ENCODE measurements around the gene PRKAR2B. TPM values are rescaled to one million over a fixed set of nuclear protein-coding genes. Genes with fewer than 3 reads are reported as not detected.

The PRKAR2B gene
- polyA plus RNA-seq, 1 of the 3 experiments (the other 2 are of a cell fraction): 17.3 TPM

- TF ChIP-seq CHD2 (IDR thresholded peaks at IDR 0.05; ENCODE audit: low read length, partially characterized antibody) (no peak), RXRA (IDR thresholded peaks at IDR 0.05; ENCODE audit: borderline replicate concordance, low read depth) (no peak), SIN3A (IDR thresholded peaks at IDR 0.05; ENCODE audit: borderline replicate concordance, low read depth, low read length) (peak; percentile 88; the same call in 1 of the 2 replicates), ELF1 (IDR thresholded peaks at IDR 0.05) (no peak), RFX5 (IDR thresholded peaks at IDR 0.05; ENCODE audit: low read length) (no peak; the same call in 1 of the 2 replicates)
- TF ChIP-seq, protein P1, sequence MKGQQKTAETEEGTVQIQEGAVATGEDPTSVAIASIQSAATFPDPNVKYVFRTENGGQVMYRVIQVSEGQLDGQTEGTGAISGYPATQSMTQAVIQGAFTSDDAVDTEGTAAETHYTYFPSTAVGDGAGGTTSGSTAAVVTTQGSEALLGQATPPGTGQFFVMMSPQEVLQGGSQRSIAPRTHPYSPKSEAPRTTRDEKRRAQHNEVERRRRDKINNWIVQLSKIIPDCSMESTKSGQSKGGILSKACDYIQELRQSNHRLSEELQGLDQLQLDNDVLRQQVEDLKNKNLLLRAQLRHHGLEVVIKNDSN (IDR thresholded peaks at IDR 0.05; ENCODE audit: borderline replicate concordance, low read depth): peak; percentile 94
- TF ChIP-seq, protein P2, sequence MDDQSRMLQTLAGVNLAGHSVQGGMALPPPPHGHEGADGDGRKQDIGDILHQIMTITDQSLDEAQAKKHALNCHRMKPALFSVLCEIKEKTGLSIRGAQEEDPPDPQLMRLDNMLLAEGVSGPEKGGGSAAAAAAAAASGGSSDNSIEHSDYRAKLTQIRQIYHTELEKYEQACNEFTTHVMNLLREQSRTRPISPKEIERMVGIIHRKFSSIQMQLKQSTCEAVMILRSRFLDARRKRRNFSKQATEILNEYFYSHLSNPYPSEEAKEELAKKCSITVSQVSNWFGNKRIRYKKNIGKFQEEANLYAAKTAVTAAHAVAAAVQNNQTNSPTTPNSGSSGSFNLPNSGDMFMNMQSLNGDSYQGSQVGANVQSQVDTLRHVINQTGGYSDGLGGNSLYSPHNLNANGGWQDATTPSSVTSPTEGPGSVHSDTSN (IDR thresholded peaks at IDR 0.05): peak; percentile 53; the same call in 1 of the 2 replicates
Observed at GRCh38 chr7:107044347-107045194, at the start of gene PRKAR2B (continued).

- Histone ChIP-seq H3K4me1 (ENCODE audit: control insufficient read depth in 1 of 2, insufficient read depth in 2 of 2, low read depth in 1 of 2, low read length in 1 of 2) (no peaks in the 10 kb centered on the region; a peak in 1 of 4 replicates), H3K9me2 (no peaks in the 10 kb centered on the region), H3K27me3 (ENCODE audit: insufficient read depth) (no peaks in the 10 kb centered on the region), H3K9ac (no peak overlapping the region), H3K79me2 (ENCODE audit: insufficient read depth) (no peaks in the 10 kb centered on the region), H3K9me3 (no peaks in the 10 kb centered on the region), H4K20me1 (ENCODE audit: insufficient read depth) (no peaks in the 10 kb centered on the region), H3K27ac (ENCODE audit: low read depth in 2 of 2, low read length in 1 of 2) (no peak overlapping the region), H3F3A (replicated peaks; ENCODE audit: insufficient read depth) (no peaks in the 10 kb centered on the region), H2AFZ (ENCODE audit: low read depth) (no peak overlapping the region), H3K36me3 (replicated peaks in 1 of 2; ENCODE audit: control insufficient read depth in 1 of 2, insufficient read depth in 2 of 2, low read length in 1 of 2) (no peaks in the 10 kb centered on the region), H3K4me2 (no peak overlapping the region), H3K4me3 (ENCODE audit: low read depth in 2 of 2, low read length in 1 of 2) (no peak overlapping the region)
- 83% methylated on average over 7 of the region's 7 CpGs for WGBS (ENCODE audit: low lambda C conversion rate)
- ChIA-PET CTCF (interaction anchor here (1.3 kb wide), 1 partner anchor 10 kb away, joined by 3 read pairs; no protein-coding TSS in a partner anchor), POLR2A (no interaction called here)
- no peak for DNase-seq
- no peak for TF ChIP-seq MXI1 (IDR thresholded peaks at IDR 0.05; ENCODE audit: low read depth, low read length)
Observed at GRCh38 chr7:106994833-106995232, 49.7 kb upstream of the PRKAR2B start.

DNA sequence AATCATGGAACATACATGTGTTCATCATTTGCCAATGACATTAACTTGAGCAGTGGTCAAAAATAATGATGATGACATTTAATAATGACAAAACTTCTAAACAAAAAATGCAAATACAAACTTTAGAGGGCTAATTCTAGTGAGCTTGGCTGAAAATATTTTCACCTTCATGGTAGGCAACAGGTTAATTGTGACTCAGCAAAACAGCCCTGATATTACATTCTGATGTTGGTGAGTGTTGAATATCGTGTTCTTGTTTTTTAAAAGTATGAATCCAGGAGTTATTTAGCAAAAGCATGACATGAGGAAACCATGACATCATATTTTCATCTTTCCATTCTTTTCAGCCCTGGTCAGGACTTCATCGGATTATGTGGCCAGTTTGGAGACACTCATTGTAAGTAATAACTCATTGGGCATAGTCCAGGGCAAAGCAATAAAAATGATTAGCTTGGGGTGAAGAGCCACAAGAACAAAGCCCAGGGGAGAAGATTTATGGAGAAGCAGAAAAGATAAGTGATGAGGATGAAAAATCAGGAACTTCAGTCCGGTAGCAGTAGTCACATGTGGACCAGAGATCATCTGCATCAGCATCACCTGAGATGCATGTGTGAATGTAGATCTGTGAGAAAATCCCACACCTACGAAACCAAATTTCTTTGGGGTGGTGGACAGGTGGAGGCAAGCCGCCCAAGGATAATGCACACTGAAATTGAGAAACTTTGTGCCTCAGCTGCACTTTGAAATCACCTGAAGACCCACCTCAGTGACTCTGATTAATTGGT is 46.8 kb upstream of the PRKAR2B start:
- POLR2A ChIA-PET: interaction anchor here (0.6 kb wide), 1 partner anchor 52 kb away, joined by 3 read pairs; no protein-coding TSS in a partner anchor
- TF ChIP-seq SMC3 (IDR thresholded peaks at IDR 0.05; ENCODE audit: low read depth, low read length) (no peak), FOXM1 (IDR thresholded peaks at IDR 0.05; ENCODE audit: low read depth) (no peak), IRF3 (IDR thresholded peaks at IDR 0.05; ENCODE audit: low read depth, low read length) (no peak)
- TF ChIP-seq, protein P3, sequence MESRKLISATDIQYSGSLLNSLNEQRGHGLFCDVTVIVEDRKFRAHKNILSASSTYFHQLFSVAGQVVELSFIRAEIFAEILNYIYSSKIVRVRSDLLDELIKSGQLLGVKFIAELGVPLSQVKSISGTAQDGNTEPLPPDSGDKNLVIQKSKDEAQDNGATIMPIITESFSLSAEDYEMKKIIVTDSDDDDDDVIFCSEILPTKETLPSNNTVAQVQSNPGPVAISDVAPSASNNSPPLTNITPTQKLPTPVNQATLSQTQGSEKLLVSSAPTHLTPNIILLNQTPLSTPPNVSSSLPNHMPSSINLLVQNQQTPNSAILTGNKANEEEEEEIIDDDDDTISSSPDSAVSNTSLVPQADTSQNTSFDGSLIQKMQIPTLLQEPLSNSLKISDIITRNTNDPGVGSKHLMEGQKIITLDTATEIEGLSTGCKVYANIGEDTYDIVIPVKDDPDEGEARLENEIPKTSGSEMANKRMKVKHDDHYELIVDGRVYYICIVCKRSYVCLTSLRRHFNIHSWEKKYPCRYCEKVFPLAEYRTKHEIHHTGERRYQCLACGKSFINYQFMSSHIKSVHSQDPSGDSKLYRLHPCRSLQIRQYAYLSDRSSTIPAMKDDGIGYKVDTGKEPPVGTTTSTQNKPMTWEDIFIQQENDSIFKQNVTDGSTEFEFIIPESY (IDR thresholded peaks at IDR 0.05; ENCODE audit: borderline replicate concordance, low read depth): no peak
- TF ChIP-seq, protein P4, sequence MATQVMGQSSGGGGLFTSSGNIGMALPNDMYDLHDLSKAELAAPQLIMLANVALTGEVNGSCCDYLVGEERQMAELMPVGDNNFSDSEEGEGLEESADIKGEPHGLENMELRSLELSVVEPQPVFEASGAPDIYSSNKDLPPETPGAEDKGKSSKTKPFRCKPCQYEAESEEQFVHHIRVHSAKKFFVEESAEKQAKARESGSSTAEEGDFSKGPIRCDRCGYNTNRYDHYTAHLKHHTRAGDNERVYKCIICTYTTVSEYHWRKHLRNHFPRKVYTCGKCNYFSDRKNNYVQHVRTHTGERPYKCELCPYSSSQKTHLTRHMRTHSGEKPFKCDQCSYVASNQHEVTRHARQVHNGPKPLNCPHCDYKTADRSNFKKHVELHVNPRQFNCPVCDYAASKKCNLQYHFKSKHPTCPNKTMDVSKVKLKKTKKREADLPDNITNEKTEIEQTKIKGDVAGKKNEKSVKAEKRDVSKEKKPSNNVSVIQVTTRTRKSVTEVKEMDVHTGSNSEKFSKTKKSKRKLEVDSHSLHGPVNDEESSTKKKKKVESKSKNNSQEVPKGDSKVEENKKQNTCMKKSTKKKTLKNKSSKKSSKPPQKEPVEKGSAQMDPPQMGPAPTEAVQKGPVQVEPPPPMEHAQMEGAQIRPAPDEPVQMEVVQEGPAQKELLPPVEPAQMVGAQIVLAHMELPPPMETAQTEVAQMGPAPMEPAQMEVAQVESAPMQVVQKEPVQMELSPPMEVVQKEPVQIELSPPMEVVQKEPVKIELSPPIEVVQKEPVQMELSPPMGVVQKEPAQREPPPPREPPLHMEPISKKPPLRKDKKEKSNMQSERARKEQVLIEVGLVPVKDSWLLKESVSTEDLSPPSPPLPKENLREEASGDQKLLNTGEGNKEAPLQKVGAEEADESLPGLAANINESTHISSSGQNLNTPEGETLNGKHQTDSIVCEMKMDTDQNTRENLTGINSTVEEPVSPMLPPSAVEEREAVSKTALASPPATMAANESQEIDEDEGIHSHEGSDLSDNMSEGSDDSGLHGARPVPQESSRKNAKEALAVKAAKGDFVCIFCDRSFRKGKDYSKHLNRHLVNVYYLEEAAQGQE (IDR thresholded peaks at IDR 0.05; ENCODE audit: low read depth, low read length): no peak

More for the DNA sequence above, 46.8 kb upstream of the PRKAR2B start:
- Histone ChIP-seq H3K9me3 (no peaks in the 10 kb centered on the region), H4K20me1 (ENCODE audit: insufficient read depth) (no peaks in the 10 kb centered on the region), H3K4me2 (no peak overlapping the region), H3F3A (replicated peaks; ENCODE audit: insufficient read depth) (no peaks in the 10 kb centered on the region), H3K36me3 (replicated peaks in 1 of 2; ENCODE audit: control insufficient read depth in 1 of 2, insufficient read depth in 2 of 2, low read length in 1 of 2) (no peaks in the 10 kb centered on the region), H3K9me2 (no peaks in the 10 kb centered on the region), H2AFZ (ENCODE audit: low read depth) (0 out of 2 replicates have a peak overlapping the region, but pooled peaks have one; percentile 14), H3K4me3 (ENCODE audit: low read depth in 2 of 2, low read length in 1 of 2) (no peak overlapping the region), H3K79me2 (ENCODE audit: insufficient read depth) (no peaks in the 10 kb centered on the region), H3K27ac (ENCODE audit: low read depth in 2 of 2, low read length in 1 of 2) (no peak overlapping the region), H3K27me3 (ENCODE audit: insufficient read depth) (no peaks in the 10 kb centered on the region), H3K9ac (no peak overlapping the region), H3K4me1 (ENCODE audit: control insufficient read depth in 1 of 2, insufficient read depth in 2 of 2, low read depth in 1 of 2, low read length in 1 of 2) (no peaks in the 10 kb centered on the region; a peak in 1 of 4 replicates)
- DNase-seq: no peak
- WGBS (ENCODE audit: low lambda C conversion rate): 88% methylated on average over 5 of the region's 5 CpGs
- CTCF ChIA-PET: no interaction called here

Data from SK-N-SH (cell line).